Measurements from ENCODE around the gene KCNAB1. TPM values are rescaled to one million over a fixed set of nuclear protein-coding genes. Genes with fewer than 3 reads are reported as not detected.

Gene KCNAB1
- total and polyA plus RNA-seq, 2 of the 8 experiments (the other 6 are each of a cell fraction or from before 2014, with no cell fraction given) = 0.51 to 2.3 TPM

GRCh38 chr3:156581033-156581432 is 460.7 kb downstream of the KCNAB1 start (continued):
- TF ChIP-seq MAX (IDR thresholded peaks at IDR 0.05) = no peak

- H2AK5ac ChIP-seq (ENCODE audit: low read depth, low read length) = no peak overlapping the region
- no peaks in the 10 kb centered on the region for H3K79me1 ChIP-seq (ENCODE audit: low read depth, low read length)
- no peak overlapping the region for H2BK120ac ChIP-seq (replicated peaks; ENCODE audit: low read depth, low read length)
- H3K79me2 ChIP-seq (ENCODE audit: control insufficient read depth in 1 of 2, insufficient read depth in 2 of 2, low read length in 2 of 2) = no peaks in the 10 kb centered on the region
- H3K56ac ChIP-seq (replicated peaks; ENCODE audit: insufficient read length, low read depth, low read length) = no peak overlapping the region
- ChIA-PET POLR2A (ENCODE audit: partially characterized antibody) (no interaction called here), CTCF (ENCODE audit: partially characterized antibody) (interaction anchor here (1.4 kb wide), 1 partner anchor 68 kb away, joined by 3 read pairs; no protein-coding TSS in a partner anchor)
- no peak overlapping the region for H2BK5ac ChIP-seq (ENCODE audit: low read depth, low read length)
- no peak overlapping the region for H3K23ac ChIP-seq (ENCODE audit: insufficient read length)
- H2AFZ ChIP-seq (ENCODE audit: low read length) = no peak overlapping the region
- no peak overlapping the region for H2BK20ac ChIP-seq (ENCODE audit: low read length)
- no peak overlapping the region for H3K4me3 ChIP-seq (ENCODE audit: extremely low read depth in 1 of 4, insufficient read depth in 2 of 4, low read depth in 3 of 4, low read length in 4 of 4)
- H3K27me3 ChIP-seq (replicated peaks in 1 of 4; ENCODE audit: control insufficient read depth in 3 of 4, extremely low read depth in 1 of 4, insufficient read depth in 3 of 4, low read length in 3 of 4) = no peaks in the 10 kb centered on the region
- no peak overlapping the region for H3K27ac ChIP-seq (ENCODE audit: low read depth, low read length)
- H2BK15ac ChIP-seq (ENCODE audit: low read length) = no peak overlapping the region
- no peak overlapping the region for H2BK12ac ChIP-seq (ENCODE audit: low read depth, low read length)
- no peak for DNase-seq (ENCODE audit: low read depth in 1 of 2, low spot score in 2 of 2)
- no peak overlapping the region for H4K5ac ChIP-seq (ENCODE audit: insufficient read length, low read depth, low read length)
- no peak overlapping the region for H3K18ac ChIP-seq (ENCODE audit: extremely low read depth, low read length)
- H3K4me2 ChIP-seq (ENCODE audit: insufficient read depth in 1 of 2, low read depth in 2 of 2, low read length in 2 of 2) = no peak overlapping the region
- H3K23me2 ChIP-seq (ENCODE audit: low read depth, low read length) = no peaks in the 10 kb centered on the region
- no peaks in the 10 kb centered on the region for H4K20me1 ChIP-seq (replicated peaks in 1 of 2; ENCODE audit: control insufficient read depth in 1 of 2, insufficient read depth in 2 of 2, low read length in 2 of 2)
- H3K9ac ChIP-seq (replicated peaks in 1 of 4; ENCODE audit: extremely low read depth in 1 of 4, low read depth in 3 of 4, low read length in 3 of 4) = no peak overlapping the region
- H3K9me3 ChIP-seq (ENCODE audit: insufficient read depth in 2 of 2, low read depth in 1 of 2, low read length in 1 of 2) = no peaks in the 10 kb centered on the region
- H3K4ac ChIP-seq (replicated peaks; ENCODE audit: insufficient read length, low read depth, low read length) = no peak overlapping the region
- no peak overlapping the region for H4K8ac ChIP-seq (ENCODE audit: extremely low read depth, insufficient read depth, low read length)
- no peaks in the 10 kb centered on the region for H3K36me3 ChIP-seq (ENCODE audit: control insufficient read depth in 2 of 4, insufficient read depth in 4 of 4, low read length in 3 of 4)
- no peak overlapping the region for H4K91ac ChIP-seq (replicated peaks; ENCODE audit: insufficient read length, low read length)
- FAIRE-seq = no peak
- H3K4me1 ChIP-seq (replicated peaks in 1 of 4; ENCODE audit: control insufficient read depth in 3 of 4, insufficient read depth in 4 of 4, low read length in 3 of 4) = no peaks in the 10 kb centered on the region
- H3K14ac ChIP-seq (ENCODE audit: insufficient read length) = no peak overlapping the region
- TF ChIP-seq ZNF274 (IDR thresholded peaks at IDR 0.05; ENCODE audit: borderline replicate concordance, extremely low read depth, low read length) (no peak), SIRT6 (IDR thresholded peaks at IDR 0.05; ENCODE audit: low read length) (no peak), CREB1 (IDR thresholded peaks at IDR 0.05) (no peak), BRCA1 (IDR thresholded peaks at IDR 0.05; ENCODE audit: low read depth, low read length) (no peak), PHF8 (conservative IDR thresholded peaks at IDR 0.05; ENCODE audit: low read depth, low read length) (no peak), POLR2AphosphoS5 (IDR thresholded peaks at IDR 0.05; ENCODE audit: low read depth, low read length) (no peak), CTCF (IDR thresholded peaks at IDR 0.05; ENCODE audit: control extremely low read depth in 1 of 3, insufficient read depth in 1 of 3, low read depth in 1 of 3, low read length in 3 of 3) (no peak), BACH1 (IDR thresholded peaks at IDR 0.05; ENCODE audit: low read length) (no peak), SIX5 (IDR thresholded peaks at IDR 0.05; ENCODE audit: low read depth, low read length) (no peak), TAF7 (optimal IDR thresholded peaks at IDR 0.05; ENCODE audit: borderline replicate concordance, low read depth, low read length) (no peak)
Observed at GRCh38 chr3:156581954-156582353, 461.6 kb downstream of the KCNAB1 start.

Data from H1 (cell line).